ENCODE measurements around the gene CHRNA7.

The CHRNA7 gene

GRCh38 chr15:32123473-32123872 lies 93.2 kb downstream of the CHRNA7 start:
- H3K4me3 ChIP-seq (replicated peaks; ENCODE audit: low read depth, low read length) = no peak overlapping the region
- DNase-seq (ENCODE audit: low read depth) = no peak
- TF ChIP-seq CTCF (IDR thresholded peaks at IDR 0.05; ENCODE audit: low read length, missing control alignments) = no peak

- TF ChIP-seq CTCF (IDR thresholded peaks at IDR 0.05; ENCODE audit: low read length, missing control alignments) = no peak
- no peak overlapping the region for H3K4me3 ChIP-seq (replicated peaks; ENCODE audit: low read depth, low read length)
- DNase-seq (ENCODE audit: low read depth) = no peak
Measured at GRCh38 chr15:32124726-32125125, 94.4 kb downstream of the CHRNA7 start.

GRCh38 chr15:32125595-32125994 lies 95.3 kb downstream of the CHRNA7 start:
- DNase-seq (ENCODE audit: low read depth) = no peak
- TF ChIP-seq CTCF (IDR thresholded peaks at IDR 0.05; ENCODE audit: low read length, missing control alignments) = no peak
- no peak overlapping the region for H3K4me3 ChIP-seq (replicated peaks; ENCODE audit: low read depth, low read length)

- no peak for DNase-seq (ENCODE audit: low read depth)
- no peak for TF ChIP-seq CTCF (IDR thresholded peaks at IDR 0.05; ENCODE audit: low read length, missing control alignments)
- H3K4me3 ChIP-seq (replicated peaks; ENCODE audit: low read depth, low read length) = no peak overlapping the region
Measured at GRCh38 chr15:32129815-32130214, 99.5 kb downstream of the CHRNA7 start.

DNA sequence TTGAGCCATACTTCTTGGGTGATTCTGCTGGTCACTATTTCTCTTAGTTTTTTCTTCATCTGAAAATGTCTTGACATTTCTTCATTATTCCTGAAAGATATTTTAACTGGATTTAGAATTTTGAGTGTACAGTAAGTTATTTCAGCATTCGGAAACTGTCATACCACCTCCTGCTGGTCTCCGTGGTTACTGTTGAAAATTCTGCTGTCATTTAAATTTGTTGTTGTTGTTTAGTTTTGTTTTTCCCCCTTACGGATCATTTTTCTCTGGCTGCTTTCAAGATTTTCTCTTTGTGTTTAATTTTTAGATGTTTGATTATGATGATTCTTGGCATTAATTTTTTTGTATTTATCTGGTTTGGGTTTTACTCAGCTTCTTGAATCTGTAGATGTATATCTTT lies 100.5 kb downstream of the CHRNA7 start:
- no peak overlapping the region for H3K4me3 ChIP-seq (replicated peaks; ENCODE audit: low read depth, low read length)
- DNase-seq (ENCODE audit: low read depth) = no peak
- TF ChIP-seq CTCF (IDR thresholded peaks at IDR 0.05; ENCODE audit: low read length, missing control alignments) = no peak

GRCh38 chr15:32131803-32132202 lies 101.5 kb downstream of the CHRNA7 start:
- H3K4me3 ChIP-seq (replicated peaks; ENCODE audit: low read depth, low read length) = no peak overlapping the region
- no peak for TF ChIP-seq CTCF (IDR thresholded peaks at IDR 0.05; ENCODE audit: low read length, missing control alignments)
- DNase-seq (ENCODE audit: low read depth) = no peak

- no peak for DNase-seq (ENCODE audit: low read depth)
- no peak for TF ChIP-seq CTCF (IDR thresholded peaks at IDR 0.05; ENCODE audit: low read length, missing control alignments)
- H3K4me3 ChIP-seq (replicated peaks; ENCODE audit: low read depth, low read length) = no peak overlapping the region
Measured at GRCh38 chr15:32132859-32133258, 102.5 kb downstream of the CHRNA7 start.
